ENCODE data around the gene NEK6. TPM values are rescaled to one million over a fixed set of nuclear protein-coding genes. Genes with fewer than 3 reads are reported as not detected.

The NEK6 gene
- total and polyA plus RNA-seq, 2 of the 8 experiments (the other 6 are each of a cell fraction or from before 2014, with no cell fraction given), result 17.7 to 19.7 TPM

- Histone ChIP-seq H3K79me2 (ENCODE audit: control insufficient read depth in 1 of 2, insufficient read depth in 2 of 2, low read length in 2 of 2) (peaks cover 0 to 60% of the 10 kb centered on the region in 2 experiments; a peak in 2 of 4 replicates), H3K4me1 (replicated peaks in 1 of 4; ENCODE audit: control insufficient read depth in 3 of 4, insufficient read depth in 4 of 4, low read length in 3 of 4) (no peaks in the 10 kb centered on the region), H2BK120ac (replicated peaks; ENCODE audit: low read depth, low read length) (no peak overlapping the region), H4K20me1 (replicated peaks in 1 of 2; ENCODE audit: control insufficient read depth in 1 of 2, insufficient read depth in 2 of 2, low read length in 2 of 2) (peaks cover 13 to 30% of the 10 kb centered on the region in 2 experiments), H2AK5ac (ENCODE audit: low read depth, low read length) (no peak overlapping the region), H4K8ac (ENCODE audit: extremely low read depth, insufficient read depth, low read length) (no peak overlapping the region), H2AFZ (ENCODE audit: low read length) (no peak overlapping the region), H3K56ac (replicated peaks; ENCODE audit: insufficient read length, low read depth, low read length) (no peak overlapping the region), H3K36me3 (ENCODE audit: control insufficient read depth in 2 of 4, insufficient read depth in 4 of 4, low read length in 3 of 4) (peaks cover 0 to 8% (median 7%) of the 10 kb centered on the region in 4 experiments; a peak in 6 of 8 replicates), H3K23me2 (ENCODE audit: low read depth, low read length) (no peaks in the 10 kb centered on the region), H4K91ac (replicated peaks; ENCODE audit: insufficient read length, low read length) (no peak overlapping the region), H4K5ac (ENCODE audit: insufficient read length, low read depth, low read length) (peak overlapping the region; percentile 16), H3K27me3 (replicated peaks in 1 of 4; ENCODE audit: control insufficient read depth in 3 of 4, extremely low read depth in 1 of 4, insufficient read depth in 3 of 4, low read length in 3 of 4) (no peaks in the 10 kb centered on the region), H3K18ac (ENCODE audit: extremely low read depth, low read length) (no peak overlapping the region), H3K4me2 (ENCODE audit: insufficient read depth in 1 of 2, low read depth in 2 of 2, low read length in 2 of 2) (no peak overlapping the region), H2BK12ac (ENCODE audit: low read depth, low read length) (0 out of 2 replicates have a peak overlapping the region, but pooled peaks have one; percentile 39), H3K9ac (replicated peaks in 1 of 4; ENCODE audit: extremely low read depth in 1 of 4, low read depth in 3 of 4, low read length in 3 of 4) (no peak overlapping the region), H3K4ac (replicated peaks; ENCODE audit: insufficient read length, low read depth, low read length) (no peak overlapping the region), H2BK20ac (ENCODE audit: low read length) (no peak overlapping the region), H3K9me3 (ENCODE audit: insufficient read depth in 2 of 2, low read depth in 1 of 2, low read length in 1 of 2) (no peaks in the 10 kb centered on the region), H3K79me1 (ENCODE audit: low read depth, low read length) (peaks cover 16% of the 10 kb centered on the region), H2BK5ac (ENCODE audit: low read depth, low read length) (no peak overlapping the region; the same call in 1 of the 2 replicates), H3K4me3 (ENCODE audit: extremely low read depth in 1 of 4, insufficient read depth in 2 of 4, low read depth in 3 of 4, low read length in 4 of 4) (no peak overlapping the region), H3K14ac (ENCODE audit: insufficient read length) (no peak overlapping the region), H3K23ac (ENCODE audit: insufficient read length) (no peak overlapping the region), H3K27ac (ENCODE audit: low read depth, low read length) (no peak overlapping the region), H2BK15ac (ENCODE audit: low read length) (no peak overlapping the region)
- DNase-seq (ENCODE audit: low read depth in 1 of 2, low spot score in 2 of 2), result no peak
- ChIA-PET CTCF (ENCODE audit: partially characterized antibody) (interaction anchor here (0.9 to 1.6 kb wide), 9 partner anchors 8 to 231 kb away, joined by 3 to 11 read pairs (median 4); no protein-coding TSS in a partner anchor), POLR2A (ENCODE audit: partially characterized antibody) (interaction anchor here (0.8 to 1.7 kb wide), 2 partner anchors 9 to 11 kb away, joined by 3 to 5 read pairs; no protein-coding TSS in a partner anchor)
- FAIRE-seq, result no peak
- TF ChIP-seq KDM4A (IDR thresholded peaks at IDR 0.05; ENCODE audit: low read depth, low read length, severe bottlenecking) (no peak), EGR1 (IDR thresholded peaks at IDR 0.05; ENCODE audit: borderline replicate concordance, low read depth, low read length) (no peak), NANOG (IDR thresholded peaks at IDR 0.05; ENCODE audit: insufficient read depth, low read depth, low read length, poor library complexity, severe bottlenecking) (no peak), RAD21 (IDR thresholded peaks at IDR 0.05 in 1 of 2, conservative IDR thresholded peaks at IDR 0.05 in 1 of 2; ENCODE audit: low read depth in 2 of 2, low read length in 2 of 2) (peak; percentile 49 to 65), TCF12 (IDR thresholded peaks at IDR 0.05; ENCODE audit: low read depth, low read length) (no peak)
- TF ChIP-seq, protein P1, sequence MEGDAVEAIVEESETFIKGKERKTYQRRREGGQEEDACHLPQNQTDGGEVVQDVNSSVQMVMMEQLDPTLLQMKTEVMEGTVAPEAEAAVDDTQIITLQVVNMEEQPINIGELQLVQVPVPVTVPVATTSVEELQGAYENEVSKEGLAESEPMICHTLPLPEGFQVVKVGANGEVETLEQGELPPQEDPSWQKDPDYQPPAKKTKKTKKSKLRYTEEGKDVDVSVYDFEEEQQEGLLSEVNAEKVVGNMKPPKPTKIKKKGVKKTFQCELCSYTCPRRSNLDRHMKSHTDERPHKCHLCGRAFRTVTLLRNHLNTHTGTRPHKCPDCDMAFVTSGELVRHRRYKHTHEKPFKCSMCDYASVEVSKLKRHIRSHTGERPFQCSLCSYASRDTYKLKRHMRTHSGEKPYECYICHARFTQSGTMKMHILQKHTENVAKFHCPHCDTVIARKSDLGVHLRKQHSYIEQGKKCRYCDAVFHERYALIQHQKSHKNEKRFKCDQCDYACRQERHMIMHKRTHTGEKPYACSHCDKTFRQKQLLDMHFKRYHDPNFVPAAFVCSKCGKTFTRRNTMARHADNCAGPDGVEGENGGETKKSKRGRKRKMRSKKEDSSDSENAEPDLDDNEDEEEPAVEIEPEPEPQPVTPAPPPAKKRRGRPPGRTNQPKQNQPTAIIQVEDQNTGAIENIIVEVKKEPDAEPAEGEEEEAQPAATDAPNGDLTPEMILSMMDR (IDR thresholded peaks at IDR 0.05; ENCODE audit: control extremely low read depth in 1 of 3, insufficient read depth in 1 of 3, low read depth in 1 of 3, low read length in 3 of 3), result peak; percentile 38 to 54 (median 53)
- WGBS, 2 experiments (ENCODE audit: extremely low coverage in 1 of 2, insufficient coverage in 1 of 2, insufficient read length in 1 of 2, insufficient replicate concordance in 2 of 2, low coverage in 1 of 2, low lambda C conversion rate in 2 of 2, missing lambda C conversion rate in 1 of 2), result 86% methylated on average over 13 of the region's 13 CpGs; no CpG with 5 or more reads in 1 of the 2 experiments
These were observed 100.1 kb downstream of the NEK6 start for GRCh38 chr9:124357721-124358361.

All from H1 (cell line).